GM21528 (cell line): Measurements from ENCODE around the gene ZNF44.
A peak's percentile ranks its signal among the peaks of the same experiment; 100 is the strongest.
"Not testable (repeated sequence)": the region's sequence is repeated elsewhere in the genome, so short reads cannot be mapped to it uniquely, and the experiment has no call there.

ENCODE experiments used
- ATAC-seq: cut with Tn5 transposase; IDR thresholded peaks from one replicate; pipeline ENCODE4 v1.9.1; 2021; ENCODE audit warnings: mild to moderate bottlenecking, moderate library complexity; ENCODE audit not compliant: unreplicated experiment, low FRiP score

ZNF44 gene

GRCh38 chr19:12294249-12295158 lies at the start of gene ZNF44:
Gene ZNF44, minus strand, starts transcription at chr19:12294883. Its CDS starts 189 bp downstream, at chr19:12294694.
- peak; percentile 88 for ATAC-seq

GRCh38 chr19:12333162-12334159 lies 38.8 kb upstream of the ZNF44 start, which contains the start of gene ZNF563:
Gene ZNF563, minus strand, starts transcription at chr19:12333633. Its CDS starts 151 bp downstream, at chr19:12333482.
- ATAC-seq = peak; percentile 93

GRCh38 chr19:12331211-12331941 lies 36.7 kb upstream of the ZNF44 start:
- no peak for ATAC-seq

GRCh38 chr19:12330340-12330739 lies 35.7 kb upstream of the ZNF44 start:
- ATAC-seq = no peak

- ATAC-seq = no peak
These were observed 31.0 kb upstream of the ZNF44 start for GRCh38 chr19:12325690-12326089.

- no peak for ATAC-seq
These were observed 24.2 kb upstream of the ZNF44 start for GRCh38 chr19:12318782-12319413.

- no peak for ATAC-seq
These were observed 19.9 kb upstream of the ZNF44 start for GRCh38 chr19:12314553-12314952.

- not testable (repeated sequence) for ATAC-seq
These were observed 14.2 kb upstream of the ZNF44 start for GRCh38 chr19:12308891-12309290.

- peak; percentile 15 for ATAC-seq
These were observed 508 bp upstream of the ZNF44 start for GRCh38 chr19:12295191-12295590.

GRCh38 chr19:12293777-12294248 lies 870 bp downstream of the ZNF44 start:
- peak; percentile 45 for ATAC-seq

- no peak for ATAC-seq
These were observed 5.0 kb downstream of the ZNF44 start for GRCh38 chr19:12289790-12290065.

GRCh38 chr19:12287958-12288500 lies 6.7 kb downstream of the ZNF44 start:
- no peak for ATAC-seq

- ATAC-seq = no peak
These were observed 10.1 kb downstream of the ZNF44 start for GRCh38 chr19:12284631-12285030.

- no peak for ATAC-seq
These were observed 10.5 kb downstream of the ZNF44 start for GRCh38 chr19:12284226-12284625.

GRCh38 chr19:12278713-12279112 lies 16.0 kb downstream of the ZNF44 start:
- no peak for ATAC-seq

GRCh38 chr19:12272980-12273901 lies 21.4 kb downstream of the ZNF44 start:
- no peak for ATAC-seq

- ATAC-seq = no peak
These were observed 22.3 kb downstream of the ZNF44 start for GRCh38 chr19:12272386-12272785.

- ATAC-seq = no peak
These were observed 23.8 kb downstream of the ZNF44 start for GRCh38 chr19:12270854-12271253.
